HG03060 (cell line): ENCODE results near the gene GIMAP1.

ENCODE experiments used
- ATAC-seq: cut with Tn5 transposase; IDR thresholded peaks from one replicate; pipeline ENCODE4 v1.9.1; 2021; ENCODE audit warnings: low read depth, moderate number of reproducible peaks; ENCODE audit not compliant: unreplicated experiment

GIMAP1 gene

DNA sequence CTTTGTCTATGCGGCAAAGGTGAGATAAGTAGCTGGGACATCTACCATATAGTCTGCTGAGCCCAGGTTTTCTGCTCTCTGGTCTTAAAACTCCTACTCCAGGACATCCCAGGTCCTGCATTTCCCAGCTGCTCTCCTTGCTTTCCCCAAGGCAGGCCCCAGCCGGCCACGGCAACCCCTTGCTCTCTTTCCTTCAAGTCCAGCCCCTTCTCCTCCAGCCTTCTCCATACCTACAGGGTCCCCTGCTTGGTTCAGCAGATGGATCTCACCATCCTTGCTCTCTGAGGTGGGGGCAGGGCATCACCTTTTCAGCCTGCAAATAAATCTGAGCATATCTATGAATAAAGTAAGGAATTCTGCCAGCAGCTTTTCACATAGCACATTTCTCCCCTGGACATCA lies 29.5 kb downstream of the GIMAP1 start:
- no peak for ATAC-seq

GRCh38 chr7:150746921-150747320 lies 30.5 kb downstream of the GIMAP1 start:
- no peak for ATAC-seq

DNA sequence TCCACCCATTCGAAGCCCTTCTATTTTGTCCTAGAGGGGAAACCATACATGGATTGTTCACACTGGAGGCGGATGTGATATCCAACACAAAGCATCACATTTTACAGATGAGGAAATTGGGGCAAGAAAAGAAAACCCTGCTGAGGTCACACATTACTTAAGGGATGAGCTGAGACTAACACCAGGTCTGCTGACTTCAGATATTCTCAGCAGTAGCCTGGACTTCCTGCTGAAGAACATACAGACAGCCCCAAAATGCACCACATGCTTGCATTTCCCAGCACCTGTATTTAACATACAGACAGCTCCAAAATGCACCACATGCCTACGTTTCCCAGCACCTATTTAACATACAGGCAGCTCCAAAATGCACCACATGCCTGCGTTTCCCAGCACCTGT lies 32.0 kb downstream of the GIMAP1 start:
- no peak for ATAC-seq

DNA sequence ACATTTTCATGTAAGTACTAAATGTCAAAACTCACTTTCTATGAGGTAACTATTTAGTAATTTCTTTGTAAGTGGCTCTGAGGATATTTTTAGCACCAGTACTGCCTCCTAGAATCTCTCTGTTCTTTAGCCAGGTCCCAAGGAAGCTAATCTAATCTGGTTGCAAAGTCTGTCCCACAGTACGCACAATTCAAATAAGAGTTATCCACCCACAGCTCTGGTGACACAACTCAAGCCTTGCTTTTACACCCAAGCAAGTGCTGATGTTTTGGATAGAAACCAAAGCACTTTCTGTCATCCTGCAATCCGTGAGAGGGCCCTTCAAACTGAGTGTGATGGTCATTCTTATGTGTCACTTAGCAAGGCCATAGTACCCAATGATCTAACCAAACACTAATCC lies 35.3 kb downstream of the GIMAP1 start:
- no peak for ATAC-seq

DNA sequence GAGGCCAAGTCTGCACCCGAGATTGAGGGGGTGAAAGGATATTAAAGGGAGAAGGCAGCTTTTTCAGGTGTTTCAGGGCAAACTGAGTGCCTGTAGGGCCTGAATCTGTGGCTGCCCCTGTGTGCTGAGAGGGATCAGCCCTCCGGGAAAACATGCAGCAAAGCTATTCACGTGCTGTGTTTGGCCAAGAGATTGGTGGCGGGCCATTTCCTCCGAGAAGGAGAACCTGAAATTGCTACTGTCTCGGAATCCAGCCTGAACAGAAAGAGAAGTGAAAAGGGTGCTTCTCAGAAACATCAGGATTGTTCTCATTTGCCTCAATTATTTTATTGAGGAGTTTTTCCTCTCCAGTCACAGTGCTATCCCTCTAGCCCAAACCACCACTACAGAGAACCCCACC lies 36.8 kb downstream of the GIMAP1 start:
- no peak for ATAC-seq

DNA sequence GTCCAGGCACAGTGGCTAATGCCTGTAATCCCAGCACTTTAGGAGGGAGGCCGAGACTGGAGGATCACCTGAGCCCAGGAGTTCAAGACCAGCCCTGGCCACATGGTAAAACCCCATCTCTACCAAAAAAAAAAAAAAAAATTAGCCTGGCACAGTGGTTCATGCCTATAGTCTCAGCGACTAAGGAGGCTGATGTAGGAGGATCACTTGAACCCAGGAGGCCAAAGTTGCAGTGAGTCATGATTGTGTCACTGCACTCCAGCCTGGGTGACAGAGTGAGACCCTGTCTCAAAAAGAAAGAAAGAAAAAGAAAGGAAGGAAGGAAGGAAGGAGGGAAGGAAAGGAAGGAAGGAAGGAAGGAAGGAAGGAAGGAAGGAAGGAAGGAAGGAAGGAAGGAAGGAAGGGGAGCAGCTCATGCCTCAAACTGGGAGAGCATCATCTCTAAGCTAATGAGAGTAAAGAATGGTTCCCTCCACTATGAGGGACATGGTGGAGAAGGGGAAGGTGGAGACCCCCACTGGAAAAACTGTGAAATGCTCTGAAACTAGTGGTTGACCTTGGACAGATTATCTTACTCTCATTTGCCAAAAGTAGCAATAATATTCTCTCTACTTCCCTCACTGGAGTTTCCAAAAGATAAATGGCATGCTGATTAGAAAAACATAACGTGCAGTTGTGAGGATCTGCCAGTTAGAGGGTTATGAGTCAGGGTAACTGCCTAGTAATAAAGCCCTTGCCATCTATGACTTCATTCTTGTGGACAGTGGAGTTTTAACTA lies 37.6 kb downstream of the GIMAP1 start:
- ATAC-seq: no peak

DNA sequence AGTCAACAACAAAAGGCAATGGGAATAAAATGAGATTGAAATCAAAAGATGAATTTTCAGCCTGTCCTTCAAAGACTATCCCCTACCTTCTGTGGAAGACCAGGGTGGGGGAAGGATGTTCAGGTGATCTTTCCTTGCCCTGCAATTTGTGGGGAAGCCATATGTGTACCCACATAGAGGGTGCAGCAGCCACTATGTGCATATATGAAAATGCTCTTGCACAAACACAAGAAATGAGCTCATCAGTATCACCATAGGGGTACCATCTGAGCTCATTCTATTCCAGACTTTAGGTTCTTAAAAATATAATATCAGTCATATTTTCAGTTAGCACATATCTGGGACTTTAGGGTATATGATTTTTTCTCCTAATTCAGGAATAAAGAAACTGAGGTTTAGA lies 38.5 kb downstream of the GIMAP1 start:
- ATAC-seq: no peak

GRCh38 chr7:150755473-150756099 lies 39.2 kb downstream of the GIMAP1 start:
- peak; percentile 52 for ATAC-seq

- ATAC-seq: no peak
Measured at GRCh38 chr7:150756166-150756565, 39.8 kb downstream of the GIMAP1 start.

- ATAC-seq: no peak
Measured at GRCh38 chr7:150756858-150757257, 40.4 kb downstream of the GIMAP1 start.

DNA sequence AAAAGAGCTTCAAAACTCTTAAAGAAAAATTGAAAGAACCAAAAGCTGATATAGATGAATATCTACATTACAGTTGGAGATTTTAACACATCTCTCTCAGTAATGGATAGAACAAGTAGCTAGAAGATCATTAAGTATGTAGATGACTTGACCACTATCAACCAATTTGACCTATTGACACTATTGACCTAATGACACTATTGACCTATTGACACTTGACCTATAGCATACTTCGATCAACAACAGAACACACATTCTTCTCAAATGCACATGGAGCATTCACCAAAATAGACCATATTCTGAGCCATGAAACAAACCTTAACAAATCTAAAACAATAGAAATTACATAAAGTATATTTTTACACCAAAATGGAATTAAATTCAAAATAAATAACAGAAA lies 43.1 kb downstream of the GIMAP1 start:
- no peak for ATAC-seq

DNA sequence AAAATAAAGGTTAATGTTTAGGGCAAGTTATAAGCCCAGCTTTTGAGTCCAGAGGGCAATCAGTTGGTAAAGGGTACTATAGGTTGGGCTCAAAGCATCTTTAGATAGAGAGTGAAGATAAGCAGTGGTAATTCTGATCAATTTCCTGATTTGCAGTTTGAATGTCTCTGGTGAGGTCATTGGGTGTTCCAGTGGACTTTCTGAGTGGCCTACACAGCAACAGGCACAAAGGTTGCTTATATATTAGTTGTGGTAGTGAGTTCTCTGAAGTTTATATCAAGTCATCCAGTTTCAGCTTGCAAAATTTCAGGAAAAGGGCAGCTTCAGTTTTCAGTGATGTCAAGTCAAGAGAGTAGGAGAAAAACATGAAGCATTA lies 49.9 kb downstream of the GIMAP1 start:
- ATAC-seq: no peak

GRCh38 chr7:150769768-150770167 lies 53.4 kb downstream of the GIMAP1 start:
- no peak for ATAC-seq
